ENCODE data around the gene GTPBP8.

Gene GTPBP8

GRCh38 chr3:112990672-112991602 lies at the start of gene GTPBP8:
Gene GTPBP8 (plus strand): TSS chr3:112990984. CDS start chr3:112991000, 16 bp downstream.
- DNase-seq (ENCODE audit: low read depth) = peak; percentile 65

GRCh38 chr3:112948346-112948838 lies 42.4 kb upstream of the GTPBP8 start:
- no peak for DNase-seq (ENCODE audit: low read depth)

- no peak for DNase-seq (ENCODE audit: low read depth)
Observed at GRCh38 chr3:112956351-112956750, 34.4 kb upstream of the GTPBP8 start.

GRCh38 chr3:112958811-112959560 lies 31.8 kb upstream of the GTPBP8 start:
- no peak for DNase-seq (ENCODE audit: low read depth)

GRCh38 chr3:112963683-112964082 lies 27.1 kb upstream of the GTPBP8 start:
- DNase-seq (ENCODE audit: low read depth) = no peak

GRCh38 chr3:112965656-112966055 lies 25.1 kb upstream of the GTPBP8 start:
- DNase-seq (ENCODE audit: low read depth) = no peak

- no peak for DNase-seq (ENCODE audit: low read depth)
Observed at GRCh38 chr3:112966633-112967032, 24.2 kb upstream of the GTPBP8 start.

- DNase-seq (ENCODE audit: low read depth) = no peak
Observed at GRCh38 chr3:112967425-112967824, 23.4 kb upstream of the GTPBP8 start.

- DNase-seq (ENCODE audit: low read depth) = no peak
Observed at GRCh38 chr3:112967828-112968227, 23.0 kb upstream of the GTPBP8 start.

- DNase-seq (ENCODE audit: low read depth) = no peak
Observed at GRCh38 chr3:112972158-112972557, 18.6 kb upstream of the GTPBP8 start.

GRCh38 chr3:112973325-112974177 lies 17.2 kb upstream of the GTPBP8 start:
- no peak for DNase-seq (ENCODE audit: low read depth)

- DNase-seq (ENCODE audit: low read depth) = no peak
Observed at GRCh38 chr3:112974178-112974517, 16.6 kb upstream of the GTPBP8 start.

- DNase-seq (ENCODE audit: low read depth) = no peak
Observed at GRCh38 chr3:112974894-112975293, 15.9 kb upstream of the GTPBP8 start, which contains the start of gene CD200R1. Gene CD200R1 (minus strand): TSS chr3:112975103. CDS start chr3:112974857, 246 bp downstream.

GRCh38 chr3:112976001-112976400 lies 14.8 kb upstream of the GTPBP8 start:
- DNase-seq (ENCODE audit: low read depth) = no peak

GRCh38 chr3:112976953-112977352 lies 13.8 kb upstream of the GTPBP8 start:
- no peak for DNase-seq (ENCODE audit: low read depth)

- no peak for DNase-seq (ENCODE audit: low read depth)
Observed at GRCh38 chr3:112979244-112979832, 11.4 kb upstream of the GTPBP8 start.

GRCh38 chr3:112980080-112980479 lies 10.7 kb upstream of the GTPBP8 start:
- DNase-seq (ENCODE audit: low read depth) = no peak

GRCh38 chr3:112982710-112983109 lies 8.1 kb upstream of the GTPBP8 start:
- no peak for DNase-seq (ENCODE audit: low read depth)

- no peak for DNase-seq (ENCODE audit: low read depth)
Observed at GRCh38 chr3:112984485-112984884, 6.3 kb upstream of the GTPBP8 start.

GRCh38 chr3:112987710-112988334 lies 3.0 kb upstream of the GTPBP8 start:
- no peak for DNase-seq (ENCODE audit: low read depth)

GRCh38 chr3:112995800-112996199 lies 5.0 kb downstream of the GTPBP8 start:
- DNase-seq (ENCODE audit: low read depth) = no peak

All from stimulated activated CD8-positive, alpha-beta memory T cell treated with anti-CD3 and anti-CD28 coated beads, Interleukin-12 subunit alpha, Interleukin-12 subunit beta, amount 100 ng/mL, for 4 hours (primary cell).